H1 (cell line): ENCODE data around the gene CST9L. TPM values are rescaled to one million over a fixed set of nuclear protein-coding genes. Genes with fewer than 3 reads are reported as not detected.

ENCODE experiments used
- CTCF ChIA-PET: fragments of 300-600 bp; sonication (Branson Sonifier 250); formaldehyde crosslinking; loops from one replicate; lab custom pipeline; 2021; ENCODE audit not compliant: partially characterized antibody; lab: Charles Lee
- POLR2A ChIA-PET: fragments of 300-600 bp; sonication (Branson Sonifier 250); formaldehyde crosslinking; loops from one replicate; lab custom pipeline; 2021; ENCODE audit warnings: inconsistent platforms; ENCODE audit not compliant: partially characterized antibody; lab: Charles Lee
- DNase-seq, 2 experiments: peaks; one replicate each; pipeline versions ENCODE4 v3.0.0 to v3.0.0-alpha.2; 2010 to 2022; ENCODE audit warnings: low spot score in 2 of 2, low read depth in 1 of 2, mixed read lengths in 1 of 2
- FAIRE-seq: peaks from 2 replicates; lab custom pipeline; 2011; peaks lifted over from hg19 to GRCh38; lab: Jason Lieb, UNC
- H2AFZ ChIP-seq: 2 replicates; pipeline ENCODE4 v1.8.1; 2012; ENCODE audit warnings: low read length, inconsistent platforms
- H2AK5ac ChIP-seq: 2 replicates; pipeline ENCODE4 v1.6.1; 2013; ENCODE audit warnings: low read depth, low read length
- H2BK120ac ChIP-seq: replicated peaks from 2 replicates; pipeline ENCODE3; 2013; ENCODE audit warnings: low read depth, low read length, inconsistent platforms
- H2BK12ac ChIP-seq: 2 replicates; pipeline ENCODE4 v1.6.1; 2013; ENCODE audit warnings: low read depth, low read length
- H2BK15ac ChIP-seq: 2 replicates; pipeline ENCODE4 v1.6.1; 2013; ENCODE audit warnings: low read length
- H2BK20ac ChIP-seq: 2 replicates; pipeline ENCODE4 v1.6.1; 2013; ENCODE audit warnings: low read length
- H2BK5ac ChIP-seq: 2 replicates; pipeline ENCODE4 v1.6.1; 2013; ENCODE audit warnings: low read depth, low read length
- H3K14ac ChIP-seq: 2 replicates; pipeline ENCODE4 v1.6.1; 2013; ENCODE audit warnings: inconsistent platforms; ENCODE audit not compliant: insufficient read length
- H3K18ac ChIP-seq: 2 replicates; pipeline ENCODE4 v1.6.1; 2013; ENCODE audit warnings: low read length; ENCODE audit errors: extremely low read depth
- H3K23ac ChIP-seq: 2 replicates; pipeline ENCODE4 v1.6.1; 2013; ENCODE audit warnings: inconsistent platforms; ENCODE audit not compliant: insufficient read length
- H3K23me2 ChIP-seq: 2 replicates; pipeline ENCODE4 v1.6.1; 2013; ENCODE audit warnings: low read depth, low read length
- H3K27ac ChIP-seq: 2 replicates; pipeline ENCODE4 v1.6.1; 2011; ENCODE audit warnings: low read depth, low read length, inconsistent platforms
- H3K27me3 ChIP-seq, 4 experiments: replicated peaks in 1 of 4; 1 replicate in 1 of 4; 2 replicates in 3 of 4; pipeline versions ENCODE4 v1.6.1 to v1.8.1; 2011 to 2013; ENCODE audit warnings: low read length in 3 of 4, mild to moderate bottlenecking in 3 of 4, inconsistent platforms in 2 of 4, mixed read lengths in 2 of 4, moderate library complexity in 1 of 4; ENCODE audit not compliant: control insufficient read depth in 3 of 4, insufficient read depth in 3 of 4; ENCODE audit errors: extremely low read depth in 1 of 4
- H3K36me3 ChIP-seq, 4 experiments: 2 replicates each; pipeline versions ENCODE4 v1.6.1 to v1.8.1; 2011 to 2013; ENCODE audit warnings: mild to moderate bottlenecking in 4 of 4, low read length in 3 of 4, moderate library complexity in 2 of 4, control low read depth in 1 of 4, inconsistent platforms in 1 of 4; ENCODE audit not compliant: insufficient read depth in 4 of 4, control insufficient read depth in 2 of 4
- H3K4ac ChIP-seq: replicated peaks from 2 replicates; pipeline ENCODE3; 2013; ENCODE audit warnings: low read length, low read depth, mixed read lengths, inconsistent platforms; ENCODE audit not compliant: insufficient read length
- H3K4me1 ChIP-seq, 4 experiments: replicated peaks in 1 of 4; 1 replicate in 1 of 4; 2 replicates in 3 of 4; pipeline versions ENCODE4 v1.6.1 to v1.8.1; 2011 to 2013; ENCODE audit warnings: low read length in 3 of 4, inconsistent platforms in 2 of 4, mixed read lengths in 1 of 4; ENCODE audit not compliant: insufficient read depth in 4 of 4, control insufficient read depth in 3 of 4
- H3K4me2 ChIP-seq, 2 experiments: 2 replicates each; pipeline versions ENCODE4 v1.6.1 to v1.8.1; 2011 to 2013; ENCODE audit warnings: low read depth in 2 of 2, low read length in 2 of 2, control low read depth in 1 of 2, inconsistent platforms in 1 of 2, mild to moderate bottlenecking in 1 of 2; ENCODE audit not compliant: insufficient read depth in 1 of 2
- H3K4me3 ChIP-seq, 4 experiments: fragments of 200-600, 300-600 bp in 1 of 4; sonication (generic), shearing (Covaris generic), sonication (Bioruptor Twin) in 1 of 4; 2 replicates each; pipeline versions ENCODE4 v1.5.1 to v1.8.1; 2011 to 2016; ENCODE audit warnings: low read length in 4 of 4, low read depth in 3 of 4, control low read depth in 2 of 4, inconsistent platforms in 2 of 4, mild to moderate bottlenecking in 2 of 4, mixed read lengths in 1 of 4, moderate library complexity in 1 of 4; ENCODE audit not compliant: insufficient read depth in 2 of 4; ENCODE audit errors: extremely low read depth in 1 of 4
- H3K56ac ChIP-seq: replicated peaks from 2 replicates; pipeline ENCODE3; 2013; ENCODE audit warnings: low read depth, mild to moderate bottlenecking, mixed read lengths, low read length, inconsistent platforms; ENCODE audit not compliant: insufficient read length
- H3K79me1 ChIP-seq: 2 replicates; pipeline ENCODE4 v1.6.1; 2013; ENCODE audit warnings: low read depth, low read length, control low read depth
- H3K79me2 ChIP-seq, 2 experiments: 2 replicates each; pipeline versions ENCODE4 v1.6.1 to v1.8.1; 2012 to 2013; ENCODE audit warnings: low read length in 2 of 2, mild to moderate bottlenecking in 2 of 2, inconsistent platforms in 1 of 2; ENCODE audit not compliant: insufficient read depth in 2 of 2, control insufficient read depth in 1 of 2
- H3K9ac ChIP-seq, 4 experiments: replicated peaks in 1 of 4; 1 replicate in 1 of 4; 2 replicates in 3 of 4; pipeline versions ENCODE4 v1.6.1 to v1.8.1; 2011 to 2013; ENCODE audit warnings: low read depth in 3 of 4, low read length in 3 of 4, control low read depth in 2 of 4, mild to moderate bottlenecking in 2 of 4, moderate library complexity in 2 of 4, inconsistent platforms in 1 of 4; ENCODE audit errors: extremely low read depth in 1 of 4
- H3K9me3 ChIP-seq, 2 experiments: 2 replicates each; pipeline versions ENCODE4 v1.6.1 to v1.8.1; 2012 to 2013; ENCODE audit warnings: mild to moderate bottlenecking in 2 of 2, moderate library complexity in 2 of 2, control low read depth in 1 of 2, inconsistent platforms in 1 of 2, low read depth in 1 of 2, low read length in 1 of 2, mixed read lengths in 1 of 2; ENCODE audit not compliant: insufficient read depth in 2 of 2
- H4K20me1 ChIP-seq, 2 experiments: replicated peaks in 1 of 2; 2 replicates each; pipeline versions ENCODE3 to v1.8.1; 2011 to 2013; ENCODE audit warnings: inconsistent platforms in 2 of 2, low read length in 2 of 2, mild to moderate bottlenecking in 1 of 2; ENCODE audit not compliant: insufficient read depth in 2 of 2, control insufficient read depth in 1 of 2
- H4K5ac ChIP-seq: 2 replicates; pipeline ENCODE4 v1.6.1; 2013; ENCODE audit warnings: low read length, low read depth, mixed read lengths, inconsistent platforms; ENCODE audit not compliant: insufficient read length
- H4K8ac ChIP-seq: 2 replicates; pipeline ENCODE4 v1.8.0; 2013; ENCODE audit warnings: mild to moderate bottlenecking, moderate library complexity, low read length, inconsistent platforms; ENCODE audit not compliant: insufficient read depth; ENCODE audit errors: extremely low read depth
- H4K91ac ChIP-seq: replicated peaks from 2 replicates; pipeline ENCODE3; 2013; ENCODE audit warnings: low read length, mixed read lengths, inconsistent platforms; ENCODE audit not compliant: insufficient read length
- CHD2 ChIP-seq: IDR thresholded peaks from 2 replicates; pipeline ENCODE4 v1.6.1; 2012; ENCODE audit warnings: low read length, improper control_type of control experiment
- GTF2F1 ChIP-seq: IDR thresholded peaks from 2 replicates; pipeline ENCODE4 v1.6.1; 2012; ENCODE audit warnings: low read depth, low read length, improper control_type of control experiment, borderline replicate concordance
- KDM5A ChIP-seq: fragments of 200-600 bp; IDR thresholded peaks from 2 replicates; pipeline ENCODE4 v1.7.1; 2012; ENCODE audit warnings: mild to moderate bottlenecking, low read length, inconsistent platforms, mixed read lengths
- RBBP5 ChIP-seq: IDR thresholded peaks from 2 replicates; pipeline ENCODE4 v1.7.1; 2012; ENCODE audit warnings: low read depth, mild to moderate bottlenecking, inconsistent platforms, low read length, moderate library complexity, borderline replicate concordance
- TCF12 ChIP-seq: IDR thresholded peaks from 2 replicates; pipeline ENCODE4 v1.6.1; 2011; ENCODE audit warnings: low read depth, mild to moderate bottlenecking, low read length
- WGBS, 2 experiments: shearing (Covaris generic) in 1 of 2; methylation state at CpG; one replicate each; pipeline versions ENCODE4 v1.1.6 to v1.1.7; 2013 to 2015; ENCODE audit warnings: low lambda C conversion rate in 2 of 2, mixed read lengths in 2 of 2, inconsistent platforms in 1 of 2, low coverage in 1 of 2, missing lambda C conversion rate in 1 of 2; ENCODE audit not compliant: insufficient replicate concordance in 2 of 2, insufficient coverage in 1 of 2, insufficient read length in 1 of 2; ENCODE audit errors: extremely low coverage in 1 of 2, missing lambda C conversion rate in 1 of 2; 5-methylcytosine and 5-hydroxymethylcytosine counted together
- polyA plus RNA-seq, 7 experiments: library from polyadenylated mRNA; depleted of rRNA in 3 of 7; stranded (reverse) in 5 of 7; unstranded in 2 of 7; fragments of >200 nt in 5 of 7; fragments of 200-250 nt in 2 of 7; gene quantifications; 1 replicate in 5 of 7; 2 replicates in 1 of 7; 4 replicates in 1 of 7; pipeline versions ENCODE4 v1.2.1 to v1.2.3, GENCODE V29; 2011 to 2013; ENCODE audit warnings: missing spikeins in 2 of 7, mixed read lengths in 2 of 7
- total RNA-seq: library from RNA; stranded (reverse); fragmentation: NEBNext Ultra II Directional; extraction: Animal tissue kit (Norgen Biotek cat#: 25700); gene quantifications from 2 replicates; pipeline ENCODE4 v1.2.1, GENCODE V29; 2021
- TF ChIP-seq, protein P1 (sequence below): IDR thresholded peaks from 2 replicates; pipeline ENCODE4 v1.6.1; 2011; ENCODE audit warnings: low read depth, mild to moderate bottlenecking, low read length; ENCODE audit not compliant: insufficient read depth

Gene CST9L
- total and polyA plus RNA-seq, 2 of the 8 experiments (the other 6 are each of a cell fraction or from before 2014, with no cell fraction given): not detected

DNA sequence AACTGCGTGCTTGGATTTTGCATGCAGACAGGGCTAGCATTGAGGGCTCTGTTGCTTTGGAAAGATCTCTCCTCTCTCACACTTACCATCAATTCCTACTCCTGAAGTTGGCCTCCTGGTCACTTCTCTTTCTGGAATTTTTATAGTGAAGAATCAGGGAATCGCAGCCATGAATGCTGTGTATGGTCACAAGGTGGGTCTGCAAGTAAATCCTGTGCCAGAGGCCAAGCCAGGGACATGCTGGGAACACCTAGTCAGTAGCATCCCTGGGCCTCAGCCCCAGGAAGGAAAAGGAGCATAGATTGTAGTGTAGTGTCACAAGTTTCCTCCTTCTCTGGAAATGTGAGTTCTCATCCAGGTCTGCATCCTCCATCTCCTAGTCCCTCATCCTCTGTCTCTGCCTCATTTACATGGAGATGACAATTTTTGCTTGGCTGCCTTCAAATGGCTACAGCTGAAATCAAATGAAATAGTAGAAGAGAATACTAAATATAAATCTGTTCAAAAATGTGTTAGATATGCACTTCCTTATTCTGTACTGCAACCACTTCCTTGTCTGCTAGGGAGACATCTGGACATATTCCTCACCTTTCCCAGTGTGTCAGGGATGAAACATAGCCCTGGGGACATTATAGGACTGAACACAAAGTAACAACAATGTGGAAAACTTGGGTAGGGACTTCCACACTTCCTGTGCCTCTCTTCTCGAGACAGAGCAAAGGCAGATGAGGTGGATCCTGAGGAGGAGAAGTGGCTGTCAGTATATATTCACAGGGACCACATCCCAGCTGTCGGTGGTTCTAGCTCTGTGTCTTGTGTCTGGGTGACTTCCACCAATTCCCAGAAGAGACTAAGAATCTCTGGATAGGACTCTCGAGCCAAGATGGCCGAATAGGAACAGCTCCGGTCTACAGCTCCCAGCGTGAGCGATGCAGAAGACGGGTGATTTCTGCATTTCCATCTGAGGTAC lies 20.4 kb upstream of the CST9L start:
- Histone ChIP-seq H4K20me1 (no peaks in the 10 kb centered on the region), H3K14ac (no peak overlapping the region), H3K4ac (peak overlapping the region; percentile 11), H3K27me3 (no peaks in the 10 kb centered on the region; a peak in 1 of 7 replicates), H3K4me1 (peaks cover 0 to 2% (median 0%) of the 10 kb centered on the region in 4 experiments; a peak in 1 of 7 replicates), H3K79me2 (no peaks in the 10 kb centered on the region), H2BK12ac (peak overlapping the region; percentile 41), H2BK5ac (peak overlapping the region; percentile 71; the same call in 1 of the 2 replicates), H2AK5ac (0 out of 2 replicates have a peak overlapping the region, but pooled peaks have one; percentile 66), H3K79me1 (no peaks in the 10 kb centered on the region), H3K23ac (no peak overlapping the region), H4K91ac (peak overlapping the region; percentile 25), H2AFZ (no peak overlapping the region), H3K36me3 (no peaks in the 10 kb centered on the region), H3K27ac (no peak overlapping the region), H4K5ac (no peak overlapping the region), H3K56ac (no peak overlapping the region), H3K4me3 (no peak overlapping the region), H3K4me2 (no peak overlapping the region; a peak in 1 of 4 replicates), H2BK20ac (peak overlapping the region; percentile 66; the same call in 1 of the 2 replicates), H2BK15ac (peak overlapping the region; percentile 61; the same call in 1 of the 2 replicates), H4K8ac (no peak overlapping the region), H2BK120ac (no peak overlapping the region), H3K9me3 (peaks cover 0 to 7% of the 10 kb centered on the region in 2 experiments; a peak in 1 of 4 replicates), H3K18ac (peak overlapping the region; percentile 7), H3K23me2 (no peaks in the 10 kb centered on the region), H3K9ac (no peak overlapping the region)
- FAIRE-seq (no peak), DNase-seq (no peak)
- POLR2A ChIA-PET: no interaction called here
- 90% methylated on average over 10 of the region's 10 CpGs; no CpG with 5 or more reads in 1 of the 2 experiments for WGBS, 2 experiments
- CTCF ChIA-PET: interaction anchor here (1.1 to 2.4 kb wide), 2 partner anchors 10 to 20 kb away, joined by 3 to 5 read pairs; no protein-coding TSS in a partner anchor
- TF ChIP-seq GTF2F1 (no peak), KDM5A (no peak), CHD2 (no peak), RBBP5 (no peak), TCF12 (no peak)
- TF ChIP-seq, protein P1, sequence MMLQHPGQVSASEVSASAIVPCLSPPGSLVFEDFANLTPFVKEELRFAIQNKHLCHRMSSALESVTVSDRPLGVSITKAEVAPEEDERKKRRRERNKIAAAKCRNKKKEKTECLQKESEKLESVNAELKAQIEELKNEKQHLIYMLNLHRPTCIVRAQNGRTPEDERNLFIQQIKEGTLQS: no peak
